HG02763 (cell line): ENCODE data around the gene MEF2A.

Experiments used
- ATAC-seq: cut with Tn5 transposase; IDR thresholded peaks from one replicate; pipeline ENCODE4 v1.9.1; 2021; ENCODE audit warnings: mild to moderate bottlenecking, moderate library complexity; ENCODE audit not compliant: unreplicated experiment

The MEF2A gene

GRCh38 chr15:99753066-99753465, 187.3 kb downstream of the MEF2A start:
- ATAC-seq: no peak

- peak; percentile 88 for ATAC-seq
Measured at GRCh38 chr15:99755692-99756409, 190.1 kb downstream of the MEF2A start.

DNA sequence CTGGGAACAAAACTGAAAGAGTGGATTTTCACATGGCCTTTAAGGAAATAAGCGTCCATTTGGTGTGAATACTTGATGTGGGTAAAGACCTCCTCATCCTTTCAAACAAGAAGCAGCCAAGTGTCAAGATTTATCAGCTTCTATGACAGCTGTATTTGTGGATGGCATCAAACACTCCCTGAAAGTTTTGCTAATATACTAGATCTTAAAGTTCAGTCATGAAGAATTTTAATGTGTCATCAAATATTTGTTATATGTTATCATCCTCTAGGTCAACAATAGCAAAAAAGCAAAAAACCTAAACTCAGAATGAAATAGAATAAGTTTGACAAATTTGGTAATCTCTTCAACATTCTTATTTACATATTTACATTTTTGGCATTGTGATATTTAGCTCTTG, 196.5 kb downstream of the MEF2A start:
- no peak for ATAC-seq

DNA sequence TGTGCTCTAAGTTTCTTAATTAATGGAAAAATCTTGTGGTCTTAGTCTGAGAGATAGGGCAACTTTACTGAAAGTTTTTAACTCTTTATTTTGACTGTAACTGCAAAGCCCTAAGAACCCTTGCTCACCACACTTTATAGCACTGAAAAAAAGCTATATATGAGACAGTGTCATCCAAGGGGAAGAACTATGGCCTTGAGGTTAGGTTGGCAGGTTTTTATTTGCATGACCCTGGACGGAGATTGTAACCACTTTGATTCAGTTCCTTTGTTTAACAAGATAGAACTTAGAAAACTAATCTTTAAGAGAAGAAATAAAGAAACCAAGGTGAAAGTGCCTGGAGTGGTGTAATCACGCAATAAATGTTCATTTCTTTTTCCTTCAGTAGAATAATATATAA, 198.0 kb downstream of the MEF2A start:
- no peak for ATAC-seq

- ATAC-seq: no peak
Measured at GRCh38 chr15:99764522-99764921, 198.7 kb downstream of the MEF2A start.
